Stimulated activated CD4-positive, alpha-beta T cell treated with anti-CD3 and anti-CD28 coated beads, TNF-alpha, amount 100 ng/mL, for 1 hour (primary cell): ENCODE data around the gene CLDN1.
"Not testable (repeated sequence)": the region's sequence is repeated elsewhere in the genome, so short reads cannot be mapped to it uniquely, and the experiment has no call there.

Experiments used
- DNase-seq, 3 donors: peaks; one replicate each; pipeline ENCODE4 v3.0.0-alpha.2; 2020; ENCODE audit warnings: low read depth in 3 of 3, low spot score in 1 of 3

Gene CLDN1

DNA sequence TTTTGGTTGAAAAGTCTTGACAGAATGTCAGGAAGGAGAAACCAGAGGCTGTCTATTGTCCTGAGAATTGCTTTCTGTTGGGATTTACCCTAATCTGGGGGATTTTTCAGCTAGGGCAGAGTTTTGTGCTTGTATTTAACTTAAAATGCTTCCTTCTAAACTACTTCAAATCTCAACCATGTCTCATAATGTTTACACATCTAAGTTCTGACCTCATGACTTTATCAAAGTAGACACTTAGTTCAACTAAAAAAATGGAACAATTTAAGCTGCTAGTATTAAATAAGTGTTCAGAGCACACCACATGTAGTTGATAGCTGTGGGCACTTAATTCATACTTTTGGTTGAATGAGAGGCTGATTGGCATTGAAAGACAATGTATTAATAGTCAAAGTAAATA lies 28.2 kb downstream of the CLDN1 start:
- no peak for DNase-seq

DNA sequence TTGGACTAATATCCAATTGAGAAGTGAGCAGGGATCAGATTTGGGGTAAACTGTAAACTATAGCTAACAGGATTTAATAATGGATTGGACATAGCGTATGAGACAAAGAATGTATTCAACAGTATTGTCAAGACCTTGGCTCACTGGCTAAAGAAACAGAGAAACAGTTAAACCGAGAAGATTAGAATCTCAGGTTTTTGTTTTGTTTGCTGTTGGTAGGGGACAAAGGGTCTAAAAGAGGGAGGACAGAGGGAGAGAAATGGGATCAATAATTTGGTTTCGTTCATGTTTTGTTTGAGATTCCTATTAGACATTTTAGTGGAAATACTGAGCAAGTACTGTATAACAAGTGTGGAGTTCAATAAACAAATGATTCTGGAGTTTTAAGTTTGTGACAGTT lies 28.6 kb downstream of the CLDN1 start:
- DNase-seq, result no peak

DNA sequence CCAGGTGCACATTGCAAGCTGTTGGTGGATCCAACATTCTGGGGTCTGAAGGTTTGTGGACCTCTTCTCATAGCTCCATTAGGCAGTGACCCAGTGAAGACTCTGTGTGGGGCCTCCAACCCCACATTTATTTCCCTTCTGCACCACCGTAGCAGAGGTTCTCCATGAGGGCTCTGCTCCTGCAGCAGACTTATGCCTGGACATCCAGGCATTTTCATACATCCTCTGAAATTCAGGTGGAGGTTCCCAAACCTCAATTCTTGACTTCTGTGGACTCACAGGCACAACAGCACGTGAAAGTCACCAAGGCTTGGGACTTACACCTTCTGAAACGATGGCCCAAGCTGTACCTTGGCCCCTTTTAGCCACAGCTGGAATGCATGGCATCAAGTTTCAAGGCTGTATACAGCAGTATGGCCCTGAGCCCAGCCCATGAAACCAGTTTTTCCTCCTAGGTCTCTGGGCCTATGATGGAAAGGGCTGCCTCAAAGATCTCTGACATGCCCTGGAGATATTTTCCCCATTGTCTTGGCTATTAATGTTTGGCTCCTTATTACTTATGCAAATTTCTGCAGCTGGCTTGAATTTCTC lies 30.2 kb downstream of the CLDN1 start:
- no peak for DNase-seq

DNA sequence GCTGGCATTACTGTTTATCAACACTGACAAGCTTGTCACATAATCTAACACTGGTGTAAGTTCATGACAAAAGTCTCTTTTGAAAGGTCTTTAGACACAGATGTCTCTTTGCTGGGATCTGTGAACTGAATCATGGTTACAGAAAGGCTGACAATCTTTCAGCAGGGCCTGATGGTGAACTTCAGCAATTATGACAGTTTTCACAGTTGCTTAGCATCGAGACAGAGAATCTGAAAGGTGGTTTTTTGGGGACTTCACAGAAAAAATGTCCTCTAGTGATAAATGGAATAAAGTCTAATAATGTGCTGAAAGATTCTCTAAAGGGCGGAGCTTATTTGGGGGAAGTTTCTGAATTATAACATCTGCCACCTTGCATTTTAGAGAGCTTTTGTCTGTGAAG lies 32.3 kb downstream of the CLDN1 start:
- no peak for DNase-seq

DNA sequence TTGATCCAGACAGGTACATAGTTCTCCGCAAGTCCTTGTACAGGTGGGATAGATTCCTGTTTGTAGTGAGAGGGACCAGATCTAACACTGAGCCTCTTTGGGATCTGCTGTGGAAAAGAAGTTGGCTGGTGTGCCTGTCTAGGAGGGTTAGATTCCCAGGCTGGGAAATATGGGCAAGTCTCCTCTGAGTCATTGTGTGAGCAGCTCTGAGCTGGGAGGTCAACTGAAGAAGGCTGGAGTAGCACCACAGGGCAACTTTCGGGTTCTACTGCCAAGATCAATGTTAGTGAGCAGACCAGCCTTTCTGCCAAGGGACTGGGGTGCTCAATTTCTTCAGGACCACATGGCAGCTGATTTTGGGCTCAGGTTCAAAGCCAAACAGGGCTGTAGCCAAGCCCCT lies 33.4 kb downstream of the CLDN1 start:
- DNase-seq, result no peak

DNA sequence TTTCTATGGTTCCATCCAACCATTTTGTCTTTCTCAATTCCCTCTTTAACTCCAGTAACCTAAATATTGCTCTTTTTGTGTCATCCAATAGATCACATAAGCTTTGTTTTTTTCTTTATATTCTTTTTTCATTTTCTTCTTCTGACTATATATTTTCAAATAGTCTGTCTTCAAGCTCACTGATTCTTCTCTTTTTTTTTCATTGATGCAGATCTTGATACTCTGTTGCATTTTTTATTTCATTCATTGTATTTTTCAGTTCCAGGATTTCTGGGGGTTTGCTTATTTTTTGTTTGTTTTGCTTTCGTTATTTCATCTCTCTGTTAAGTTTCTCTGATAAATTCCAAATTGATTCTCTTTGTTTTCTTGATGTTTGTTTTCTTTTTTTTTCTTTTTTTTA lies 36.2 kb downstream of the CLDN1 start:
- DNase-seq, result no peak

DNA sequence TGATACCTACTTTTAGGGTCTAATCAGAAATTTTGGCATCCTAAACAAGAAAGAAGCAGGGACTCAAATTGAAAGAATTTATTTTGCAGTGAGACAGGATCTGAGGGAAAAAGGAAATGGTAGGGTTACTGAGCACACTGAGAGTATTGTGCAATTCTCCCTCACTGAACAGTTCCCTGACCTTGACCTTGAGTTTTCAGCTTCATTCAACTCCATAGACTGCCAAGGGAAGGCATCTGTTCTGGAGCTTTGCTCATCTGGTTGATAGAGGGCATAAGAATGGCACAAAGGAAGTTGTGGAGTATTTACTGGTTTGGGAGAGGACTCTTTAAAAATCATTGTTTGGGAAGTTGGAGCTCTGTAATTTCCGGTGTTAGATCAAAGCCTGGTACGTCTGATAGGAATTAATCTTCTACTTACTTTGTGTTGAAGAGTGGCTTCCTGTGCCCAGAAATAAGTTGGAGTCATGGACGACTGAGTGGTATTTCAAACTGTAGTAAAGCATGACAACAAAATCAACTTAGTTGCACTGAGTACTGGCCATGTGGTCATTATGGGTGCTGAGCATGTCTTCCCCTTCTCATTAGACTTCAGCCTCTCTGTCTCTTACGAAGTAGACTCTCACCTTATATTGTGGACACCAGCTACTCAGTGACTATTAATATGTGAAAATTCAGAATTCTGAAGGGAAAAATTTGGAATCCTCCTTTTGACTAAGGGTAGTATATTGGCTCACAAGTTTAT lies 40.8 kb downstream of the CLDN1 start:
- DNase-seq, result no peak

DNA sequence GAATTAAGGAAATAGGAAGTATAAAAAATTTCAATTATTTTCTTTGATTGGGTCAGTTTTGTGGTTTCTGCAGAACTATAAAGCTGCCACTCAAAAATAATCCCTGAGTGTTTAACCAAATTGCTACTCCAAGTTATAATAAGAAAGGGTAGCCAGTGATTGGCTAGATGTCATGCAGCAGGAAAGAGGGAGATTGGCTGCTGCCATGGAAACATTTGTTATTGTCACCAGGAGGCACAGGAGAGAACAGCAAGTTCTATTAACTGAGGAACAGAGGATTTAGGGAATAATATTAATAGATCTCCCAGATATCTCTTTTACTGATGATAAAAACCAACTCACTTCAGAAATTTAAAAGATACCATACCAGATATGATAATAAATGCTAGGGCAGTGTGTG lies 42.6 kb downstream of the CLDN1 start:
- no peak for DNase-seq

DNA sequence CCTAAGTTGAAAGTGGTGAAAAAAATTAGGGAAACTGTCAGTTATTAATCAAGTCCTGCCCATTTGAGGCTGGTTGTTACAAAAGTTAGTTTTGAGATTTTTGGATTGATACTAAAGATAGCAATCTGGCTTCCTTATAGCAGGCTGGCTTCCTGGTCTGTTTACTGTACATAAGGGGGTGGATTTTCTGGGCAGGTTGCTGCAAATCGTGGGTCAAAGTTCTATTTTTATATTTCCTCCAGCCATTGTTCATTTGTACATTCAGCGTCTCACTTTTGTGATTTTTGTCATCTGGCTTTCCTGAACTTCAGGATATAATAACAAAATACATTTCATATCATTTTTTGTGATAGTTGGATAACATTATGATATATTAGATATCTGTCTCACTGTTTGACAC lies 49.5 kb downstream of the CLDN1 start:
- no peak for DNase-seq

DNA sequence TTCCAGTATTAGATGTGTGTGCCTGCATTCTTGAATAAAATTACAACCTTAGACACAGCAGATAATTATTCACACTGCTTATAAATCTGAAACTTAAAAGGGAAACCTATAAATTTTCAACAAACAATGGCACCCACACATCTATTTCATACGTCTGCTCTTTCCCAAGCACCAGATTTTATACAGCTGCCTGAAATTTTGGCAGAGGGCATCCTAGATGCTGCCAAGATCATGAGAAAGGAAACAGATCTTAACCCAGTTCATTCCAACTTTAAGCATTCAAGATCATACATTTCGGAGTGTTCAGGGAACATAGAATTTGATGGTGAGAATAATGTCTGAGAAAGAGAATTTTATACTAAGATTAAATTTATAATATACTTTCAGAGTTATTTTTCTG lies 53.1 kb downstream of the CLDN1 start:
- no peak for DNase-seq

DNA sequence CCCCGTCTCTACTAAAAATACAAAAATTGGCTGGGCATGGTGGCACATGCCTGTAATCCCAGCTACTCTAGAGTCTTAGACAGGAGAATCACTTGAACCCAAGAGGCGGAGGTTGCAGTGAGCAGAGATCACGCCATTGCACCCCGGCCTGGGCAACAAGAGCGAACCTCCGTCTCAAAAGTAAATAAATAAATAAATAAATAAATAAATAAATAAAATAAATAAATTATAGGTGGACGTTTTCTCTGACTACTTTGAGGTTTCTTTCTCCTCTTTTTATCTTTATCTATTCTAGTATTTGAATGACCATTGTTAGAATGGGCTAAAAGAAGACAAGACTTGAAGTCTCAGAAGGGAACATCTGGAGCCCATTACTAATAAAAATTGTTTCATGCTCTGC lies 54.8 kb downstream of the CLDN1 start:
- not testable (repeated sequence) for DNase-seq

DNA sequence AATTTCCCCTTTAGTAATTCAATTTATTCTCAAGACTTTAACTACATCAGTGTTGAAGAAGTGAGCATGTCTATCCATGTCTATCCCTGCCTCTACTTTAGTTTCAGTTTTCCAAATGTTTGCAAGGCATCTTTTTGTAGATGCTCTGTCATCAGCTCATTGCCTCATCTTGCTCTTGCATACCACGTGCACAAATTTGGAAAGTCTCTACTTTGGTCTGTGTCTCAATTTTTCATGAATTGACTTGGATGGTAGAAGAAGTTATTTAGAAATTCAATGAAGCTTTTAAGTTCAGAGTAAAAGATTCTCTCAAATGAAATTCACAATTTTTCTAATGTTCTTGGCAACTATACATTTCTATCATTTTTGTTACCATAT lies 55.3 kb downstream of the CLDN1 start:
- no peak for DNase-seq

DNA sequence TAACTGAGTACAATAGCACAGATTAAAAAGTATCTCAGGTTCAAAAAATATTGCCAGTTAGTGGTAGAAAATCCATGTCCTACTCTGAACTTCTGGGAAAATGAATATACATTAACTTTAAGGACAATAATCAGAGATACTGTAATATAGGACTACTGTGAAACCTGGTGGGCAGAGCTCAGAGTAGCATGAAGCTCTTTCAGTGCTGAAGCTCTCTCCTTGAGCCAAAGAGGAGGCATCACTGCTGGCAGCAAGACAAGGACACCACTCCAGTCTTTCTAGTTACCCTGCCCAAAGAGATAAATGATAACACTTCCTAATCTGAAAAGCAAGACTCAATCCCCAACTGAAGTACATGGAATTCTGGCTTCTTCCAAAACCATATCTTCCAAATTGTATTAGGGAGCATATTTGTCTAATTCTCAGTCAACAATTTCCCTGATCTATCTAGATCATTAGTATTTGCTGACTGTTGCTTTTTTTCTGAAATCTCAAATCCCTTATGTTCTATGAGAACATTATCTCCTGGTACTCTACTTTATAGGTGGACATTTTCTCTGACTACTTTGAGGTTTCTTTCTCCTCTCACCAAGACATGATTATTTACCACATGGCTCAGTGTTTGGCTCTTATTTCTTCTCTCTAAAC lies 55.9 kb downstream of the CLDN1 start:
- no peak for DNase-seq

DNA sequence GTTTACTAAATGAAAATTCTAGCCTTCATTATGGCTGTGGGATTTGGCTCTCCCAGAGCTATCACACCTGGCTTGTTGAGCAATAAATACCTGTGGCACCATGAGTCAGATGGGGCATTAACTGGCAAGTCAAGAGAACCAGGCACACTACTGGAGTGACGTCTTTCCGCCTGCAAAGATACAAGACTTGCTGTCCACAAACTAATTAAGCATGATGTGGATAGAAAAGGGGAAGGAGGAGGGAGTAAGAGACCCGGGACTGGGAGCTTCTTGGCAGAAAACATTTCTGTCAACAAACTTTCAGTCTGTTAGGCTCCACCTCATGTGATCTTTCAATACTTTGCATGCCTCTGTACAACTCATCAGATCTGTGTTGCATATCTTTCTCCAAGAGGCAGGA lies 56.5 kb downstream of the CLDN1 start:
- no peak for DNase-seq

DNA sequence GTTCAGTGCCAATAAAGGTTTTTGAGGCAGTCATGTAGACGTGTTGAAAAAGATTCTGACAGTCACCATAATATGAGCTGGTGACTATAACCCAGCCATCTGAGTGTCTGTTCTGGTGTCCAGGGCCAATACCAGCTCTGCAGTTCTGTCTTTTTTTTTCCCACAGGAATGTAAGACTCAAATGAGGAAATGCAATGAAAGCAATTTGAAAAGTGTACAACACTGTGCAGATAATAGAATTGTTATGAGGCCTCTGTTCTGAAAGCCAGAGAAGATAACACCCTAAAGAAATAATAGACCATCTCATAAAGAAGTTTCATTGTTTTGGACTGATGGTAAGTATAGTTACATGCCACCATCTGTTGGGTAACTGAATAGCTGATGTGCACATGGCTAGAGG lies 57.1 kb downstream of the CLDN1 start:
- DNase-seq, result no peak

DNA sequence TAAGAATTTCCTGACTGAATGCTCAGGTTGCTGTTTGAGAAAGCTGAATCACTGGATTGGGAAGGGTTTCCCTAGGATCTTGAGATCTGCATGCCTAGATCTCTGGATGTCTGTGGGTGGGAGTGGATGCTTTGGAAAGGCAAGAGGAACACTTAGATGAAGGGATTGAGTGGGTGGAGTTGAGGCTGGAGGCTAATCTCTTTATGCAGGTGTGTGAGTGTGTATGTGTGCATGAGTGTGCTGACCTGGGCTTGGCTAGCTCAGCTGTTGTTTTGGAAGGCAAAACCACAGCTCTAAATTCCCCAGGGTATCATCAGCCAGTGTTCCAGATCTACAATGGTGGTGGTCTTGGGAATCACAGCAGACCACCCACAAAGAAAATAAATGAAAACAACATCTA lies 60.5 kb downstream of the CLDN1 start:
- no peak for DNase-seq

DNA sequence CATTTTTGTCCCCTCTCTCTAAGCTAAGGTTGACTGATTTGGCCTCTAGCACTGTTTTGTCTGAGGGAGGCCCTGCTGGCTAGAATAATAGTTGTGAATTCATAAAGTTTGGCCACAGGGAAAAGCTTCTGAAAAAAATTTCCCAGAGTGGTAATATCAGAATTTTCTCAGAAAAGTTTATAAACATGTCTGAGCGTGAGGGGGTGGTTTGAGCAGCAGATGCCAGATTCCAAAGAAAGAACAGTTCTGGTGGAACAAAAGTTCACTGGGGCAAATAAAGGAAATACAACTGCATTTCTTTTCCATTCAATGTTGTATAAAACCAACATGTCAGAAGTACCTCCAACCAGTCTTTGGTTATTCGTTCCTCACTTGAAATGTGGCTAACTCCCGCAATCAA lies 61.2 kb downstream of the CLDN1 start:
- DNase-seq, result no peak

DNA sequence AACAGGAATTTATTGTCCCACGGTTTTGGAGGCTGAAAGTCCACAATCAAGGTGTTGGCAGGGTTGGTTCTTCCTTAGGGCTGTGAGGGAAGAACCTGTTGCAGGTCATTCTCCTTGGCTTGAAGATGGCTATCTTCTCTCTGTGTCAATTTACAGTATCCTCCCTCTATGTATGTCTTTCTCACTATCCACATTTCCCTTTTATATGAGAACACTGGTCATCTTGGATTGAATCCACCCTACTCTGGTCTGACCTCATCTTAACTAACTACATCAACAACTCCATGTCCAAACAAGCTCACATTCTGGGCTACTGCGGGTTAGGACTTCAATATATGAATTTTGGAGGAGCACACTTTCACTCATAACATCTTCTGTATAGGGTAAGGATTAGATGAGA lies 61.9 kb downstream of the CLDN1 start:
- DNase-seq, result no peak

DNA sequence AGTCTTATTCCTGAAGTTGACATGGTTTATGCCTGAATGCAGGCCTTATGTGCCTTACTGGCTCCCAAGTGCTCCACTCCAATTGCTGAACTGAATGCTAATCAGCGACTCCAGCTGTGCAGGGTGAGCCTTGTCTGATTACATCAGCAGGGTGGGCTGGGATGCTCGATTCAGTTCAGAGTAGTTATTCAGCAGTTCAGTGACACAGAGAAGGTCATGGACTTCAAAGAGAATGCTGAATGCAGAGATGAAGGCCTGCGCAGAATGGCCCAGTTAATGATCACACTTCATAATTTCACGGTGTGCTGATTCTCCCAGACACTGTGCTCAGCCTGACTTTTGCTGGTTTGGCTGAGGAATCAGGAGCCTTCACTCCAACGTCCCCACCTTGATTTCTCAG lies 63.6 kb downstream of the CLDN1 start:
- no peak for DNase-seq
